ENCODE measurements around the gene NAV2. TPM values are rescaled to one million over a fixed set of nuclear protein-coding genes. Genes with fewer than 3 reads are reported as not detected.

NAV2 gene
- total RNA-seq, 1 experiment from 2014 or later: 46.3 TPM

DNA sequence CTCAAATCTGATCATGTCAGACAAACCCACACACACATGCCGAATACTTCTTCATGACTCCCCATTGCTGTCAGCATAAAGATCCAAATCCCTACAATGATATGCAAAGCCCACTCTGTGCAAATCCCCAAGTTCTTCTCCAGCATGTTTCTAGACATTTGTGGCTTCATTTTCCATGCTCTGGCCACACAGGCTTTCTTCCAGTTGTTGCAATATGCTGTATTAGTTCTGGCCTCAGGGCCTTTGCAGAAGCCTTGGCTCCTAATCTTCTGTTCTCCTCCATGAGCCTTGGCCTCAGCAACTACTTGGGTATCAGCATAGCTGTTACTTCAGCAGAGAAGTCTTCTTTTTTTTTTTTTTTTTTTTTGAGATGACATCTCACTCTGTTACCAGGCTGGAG is 49.6 kb downstream of the NAV2 start:
- H3K4me3 Mint-ChIP-seq: no peak overlapping the region
- Histone ChIP-seq H2BK5ac (ENCODE audit: insufficient read length, low read length) (no peak overlapping the region), H3K18ac (ENCODE audit: insufficient read length, low read depth, low read length) (no peak overlapping the region), H4K91ac (ENCODE audit: insufficient read length, low read depth, low read length) (no peak overlapping the region), H3K9ac (ENCODE audit: extremely low read depth, insufficient read length, low read length) (no peak overlapping the region), H2BK120ac (ENCODE audit: low read depth, low read length, poor library complexity, severe bottlenecking) (no peak overlapping the region), H3K27ac (ENCODE audit: insufficient read length, low read depth, low read length) (no peak overlapping the region), H2BK20ac (ENCODE audit: low read depth, low read length, poor library complexity, severe bottlenecking) (no peak overlapping the region), H4K20me1 (ENCODE audit: control insufficient read depth, insufficient read depth, insufficient read length) (no peaks in the 10 kb centered on the region), H3K4ac (ENCODE audit: low read depth, low read length) (no peak overlapping the region), H3K14ac (ENCODE audit: insufficient read depth, low read length) (no peak overlapping the region), H3K79me2 (ENCODE audit: insufficient read depth, low read length) (no peaks in the 10 kb centered on the region), H4K8ac (replicated peaks; ENCODE audit: insufficient read length, low read depth, low read length) (no peak overlapping the region), H3T11ph (ENCODE audit: low read length) (no peak overlapping the region), H3K4me2 (ENCODE audit: insufficient read depth, insufficient read length, low read length) (no peak overlapping the region), H3K9me3 (ENCODE audit: control insufficient read depth, low read depth, low read length) (no peaks in the 10 kb centered on the region), H2AFZ (ENCODE audit: low read length) (no peak overlapping the region), H3K56ac (ENCODE audit: insufficient read length, low read depth, low read length) (no peak overlapping the region), H3K27me3 (ENCODE audit: insufficient read depth, low read length) (no peaks in the 10 kb centered on the region), H4K5ac (ENCODE audit: insufficient read length, low read depth, low read length) (no peak overlapping the region), H2BK12ac (ENCODE audit: insufficient read length, low read depth, low read length) (no peak overlapping the region), H3K23ac (ENCODE audit: insufficient read length, low read depth, low read length) (no peak overlapping the region), H3K23me2 (ENCODE audit: insufficient read length, low read depth, low read length, poor library complexity, severe bottlenecking) (no peaks in the 10 kb centered on the region), H2AK5ac (ENCODE audit: insufficient read length, low read length) (no peak overlapping the region), H3K79me1 (ENCODE audit: insufficient read depth, low read depth, low read length, poor library complexity, severe bottlenecking) (no peaks in the 10 kb centered on the region), H3K4me1 (ENCODE audit: insufficient read depth, low read length) (peaks cover 15% of the 10 kb centered on the region), H2BK15ac (ENCODE audit: low read depth, low read length) (no peak overlapping the region)
- no peak for DNase-seq
- TF ChIP-seq, protein P1, sequence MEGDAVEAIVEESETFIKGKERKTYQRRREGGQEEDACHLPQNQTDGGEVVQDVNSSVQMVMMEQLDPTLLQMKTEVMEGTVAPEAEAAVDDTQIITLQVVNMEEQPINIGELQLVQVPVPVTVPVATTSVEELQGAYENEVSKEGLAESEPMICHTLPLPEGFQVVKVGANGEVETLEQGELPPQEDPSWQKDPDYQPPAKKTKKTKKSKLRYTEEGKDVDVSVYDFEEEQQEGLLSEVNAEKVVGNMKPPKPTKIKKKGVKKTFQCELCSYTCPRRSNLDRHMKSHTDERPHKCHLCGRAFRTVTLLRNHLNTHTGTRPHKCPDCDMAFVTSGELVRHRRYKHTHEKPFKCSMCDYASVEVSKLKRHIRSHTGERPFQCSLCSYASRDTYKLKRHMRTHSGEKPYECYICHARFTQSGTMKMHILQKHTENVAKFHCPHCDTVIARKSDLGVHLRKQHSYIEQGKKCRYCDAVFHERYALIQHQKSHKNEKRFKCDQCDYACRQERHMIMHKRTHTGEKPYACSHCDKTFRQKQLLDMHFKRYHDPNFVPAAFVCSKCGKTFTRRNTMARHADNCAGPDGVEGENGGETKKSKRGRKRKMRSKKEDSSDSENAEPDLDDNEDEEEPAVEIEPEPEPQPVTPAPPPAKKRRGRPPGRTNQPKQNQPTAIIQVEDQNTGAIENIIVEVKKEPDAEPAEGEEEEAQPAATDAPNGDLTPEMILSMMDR (conservative IDR thresholded peaks at IDR 0.05): no peak
- H3K36me3 Mint-ChIP-seq (ENCODE audit: insufficient read depth in 1 of 3, low read depth in 3 of 3): no peaks in the 10 kb centered on the region
- H3K27ac Mint-ChIP-seq: no peak overlapping the region
- no peaks in the 10 kb centered on the region for H3K9me3 Mint-ChIP-seq
- peaks cover 3% of the 10 kb centered on the region; the same call in 1 of the 2 replicates for H3K27me3 Mint-ChIP-seq (ENCODE audit: low read depth)
- peaks cover 34 to 42% of the 10 kb centered on the region in 2 experiments for H3K4me1 Mint-ChIP-seq
- no CpG with 5 or more reads among the region's 1 CpG for WGBS (ENCODE audit: extremely low coverage, insufficient read length, low lambda C conversion rate)
